ENCODE data around the gene IL23R. TPM values are rescaled to one million over a fixed set of nuclear protein-coding genes. Genes with fewer than 3 reads are reported as not detected.

IL23R gene
- polyA plus RNA-seq, 4 donors: 0.06 to 1.3 TPM; not detected in 2

DNA sequence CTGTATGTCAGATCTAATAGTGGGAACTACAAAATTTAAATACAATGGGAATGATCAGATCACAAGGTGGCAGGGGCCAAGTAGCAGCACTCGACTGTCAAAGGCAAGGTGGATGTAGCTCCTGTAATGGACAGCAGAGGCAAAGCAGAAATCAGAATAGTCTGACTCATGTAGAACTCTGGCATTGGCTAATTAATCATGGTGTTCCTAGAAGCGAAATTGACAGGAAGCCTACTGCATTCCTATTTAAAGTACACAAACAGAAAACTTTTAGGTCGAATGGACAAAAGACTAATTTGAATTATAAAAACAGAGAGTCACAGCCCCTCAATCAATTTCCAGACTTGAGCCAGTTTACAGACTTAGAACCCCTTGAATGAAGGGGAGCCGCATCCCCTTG, 124.0 kb downstream of the IL23R start:
- peaks cover 0 to 2% of the 10 kb centered on the region in 2 donors for H3K9me3 ChIP-seq (ENCODE audit: control insufficient read depth in 2 of 2, insufficient read depth in 1 of 2, low read depth in 1 of 2, low read length in 1 of 2)
- DNase-seq (no peak), FAIRE-seq (no peak)
- no peak overlapping the region for H3K27ac ChIP-seq (ENCODE audit: low read depth in 1 of 3, low read length in 2 of 3)
- H3K36me3 ChIP-seq (ENCODE audit: control insufficient read depth in 3 of 3, insufficient read depth in 2 of 3, low read depth in 1 of 3, low read length in 3 of 3): no peaks in the 10 kb centered on the region
- no peaks in the 10 kb centered on the region for H3K4me1 ChIP-seq (ENCODE audit: control insufficient read depth in 3 of 3, insufficient read depth in 2 of 3, low read depth in 1 of 3, low read length in 2 of 3)
- no peak overlapping the region for H3K4me3 ChIP-seq (ENCODE audit: low read depth in 1 of 3, low read length in 3 of 3)
- no peaks in the 10 kb centered on the region for H3K27me3 ChIP-seq (ENCODE audit: control insufficient read depth in 3 of 3, insufficient read depth in 3 of 3, low read length in 3 of 3)
- 65 to 74% (median 69%) methylated on average over 4 of the region's 4 CpGs for WGBS, 3 donors

- WGBS, 3 donors: 77 to 80% (median 78%) methylated on average over 9 of the region's 9 CpGs
- Histone ChIP-seq H3K27me3 (ENCODE audit: control insufficient read depth in 3 of 3, insufficient read depth in 3 of 3, low read length in 3 of 3) (no peaks in the 10 kb centered on the region), H3K4me3 (ENCODE audit: low read depth in 1 of 3, low read length in 3 of 3) (no peak overlapping the region), H3K27ac (ENCODE audit: low read depth in 1 of 3, low read length in 2 of 3) (no peak overlapping the region), H3K9me3 (ENCODE audit: control insufficient read depth in 2 of 2, insufficient read depth in 1 of 2, low read depth in 1 of 2, low read length in 1 of 2) (peaks cover 0 to 3% of the 10 kb centered on the region in 2 donors), H3K36me3 (ENCODE audit: control insufficient read depth in 3 of 3, insufficient read depth in 2 of 3, low read depth in 1 of 3, low read length in 3 of 3) (no peaks in the 10 kb centered on the region), H3K4me1 (ENCODE audit: control insufficient read depth in 3 of 3, insufficient read depth in 2 of 3, low read depth in 1 of 3, low read length in 2 of 3) (no peaks in the 10 kb centered on the region)
- FAIRE-seq (no peak), DNase-seq (no peak)
Measured at GRCh38 chr1:67294836-67295617, 128.8 kb downstream of the IL23R start.

GRCh38 chr1:67298762-67299161, 132.5 kb downstream of the IL23R start:
- WGBS, 3 donors: 45 to 66% (median 50%) methylated on average over 2 of the region's 2 CpGs
- DNase-seq: no peak
- no peak overlapping the region for H3K27ac ChIP-seq (ENCODE audit: low read depth in 1 of 3, low read length in 2 of 3)
- no peaks in the 10 kb centered on the region for H3K4me1 ChIP-seq (ENCODE audit: control insufficient read depth in 3 of 3, insufficient read depth in 2 of 3, low read depth in 1 of 3, low read length in 2 of 3)
- no peak for FAIRE-seq
- peaks cover 0 to 3% of the 10 kb centered on the region in 2 donors for H3K9me3 ChIP-seq (ENCODE audit: control insufficient read depth in 2 of 2, insufficient read depth in 1 of 2, low read depth in 1 of 2, low read length in 1 of 2)
- H3K4me3 ChIP-seq (ENCODE audit: low read depth in 1 of 3, low read length in 3 of 3): no peak overlapping the region
- no peaks in the 10 kb centered on the region for H3K27me3 ChIP-seq (ENCODE audit: control insufficient read depth in 3 of 3, insufficient read depth in 3 of 3, low read length in 3 of 3)
- H3K36me3 ChIP-seq (ENCODE audit: control insufficient read depth in 3 of 3, insufficient read depth in 2 of 3, low read depth in 1 of 3, low read length in 3 of 3): no peaks in the 10 kb centered on the region

- FAIRE-seq: no peak
- no peak overlapping the region for H3K4me3 ChIP-seq (ENCODE audit: low read depth in 1 of 3, low read length in 3 of 3)
- H3K27me3 ChIP-seq (ENCODE audit: control insufficient read depth in 3 of 3, insufficient read depth in 3 of 3, low read length in 3 of 3): no peaks in the 10 kb centered on the region
- DNase-seq: no peak
- H3K27ac ChIP-seq (ENCODE audit: low read depth in 1 of 3, low read length in 2 of 3): no peak overlapping the region
- WGBS, 3 donors: 87 to 95% (median 94%) methylated on average over 6 to 7 of the region's 7 CpGs
- H3K36me3 ChIP-seq (ENCODE audit: control insufficient read depth in 3 of 3, insufficient read depth in 2 of 3, low read depth in 1 of 3, low read length in 3 of 3): no peaks in the 10 kb centered on the region
- peaks cover 0 to 3% of the 10 kb centered on the region in 2 donors for H3K9me3 ChIP-seq (ENCODE audit: control insufficient read depth in 2 of 2, insufficient read depth in 1 of 2, low read depth in 1 of 2, low read length in 1 of 2)
- no peaks in the 10 kb centered on the region for H3K4me1 ChIP-seq (ENCODE audit: control insufficient read depth in 3 of 3, insufficient read depth in 2 of 3, low read depth in 1 of 3, low read length in 2 of 3)
Measured at GRCh38 chr1:67299296-67299695, 133.0 kb downstream of the IL23R start.

DNA sequence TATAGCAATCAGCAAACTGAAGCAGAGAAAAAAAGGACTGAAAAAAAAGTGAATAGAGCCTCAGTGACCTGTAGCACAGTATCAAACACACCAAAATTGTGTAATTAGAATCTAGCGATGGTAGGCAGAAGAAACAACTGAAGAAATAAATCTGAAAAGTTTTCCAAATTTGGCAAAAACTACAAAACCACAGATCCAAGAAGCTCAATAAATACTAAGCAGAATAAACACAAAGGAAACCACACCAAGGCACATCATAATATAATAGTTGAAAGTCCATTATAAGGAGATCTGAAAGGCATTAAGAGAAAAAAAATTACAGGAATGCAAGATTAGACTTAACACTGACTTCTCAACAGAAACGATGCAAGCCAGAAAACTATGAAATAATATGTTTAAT, 134.3 kb downstream of the IL23R start:
- DNase-seq (no peak), FAIRE-seq (no peak)
- H3K9me3 ChIP-seq (ENCODE audit: control insufficient read depth in 2 of 2, insufficient read depth in 1 of 2, low read depth in 1 of 2, low read length in 1 of 2): no peaks in the 10 kb centered on the region
- no peaks in the 10 kb centered on the region for H3K27me3 ChIP-seq (ENCODE audit: control insufficient read depth in 3 of 3, insufficient read depth in 3 of 3, low read length in 3 of 3)
- H3K27ac ChIP-seq (ENCODE audit: low read depth in 1 of 3, low read length in 2 of 3): no peak overlapping the region
- WGBS, 3 donors: 22 to 41% (median 37%) methylated on average over 2 of the region's 2 CpGs
- H3K4me1 ChIP-seq (ENCODE audit: control insufficient read depth in 3 of 3, insufficient read depth in 2 of 3, low read depth in 1 of 3, low read length in 2 of 3): no peaks in the 10 kb centered on the region
- H3K36me3 ChIP-seq (ENCODE audit: control insufficient read depth in 3 of 3, insufficient read depth in 2 of 3, low read depth in 1 of 3, low read length in 3 of 3): no peaks in the 10 kb centered on the region
- no peak overlapping the region for H3K4me3 ChIP-seq (ENCODE audit: low read depth in 1 of 3, low read length in 3 of 3)

- DNase-seq: no peak
- Histone ChIP-seq H3K4me1 (ENCODE audit: control insufficient read depth in 3 of 3, insufficient read depth in 2 of 3, low read depth in 1 of 3, low read length in 2 of 3) (peaks cover 2 to 5% (median 3%) of the 10 kb centered on the region in 3 donors), H3K4me3 (ENCODE audit: low read depth in 1 of 3, low read length in 3 of 3) (no peak overlapping the region), H3K9me3 (ENCODE audit: control insufficient read depth in 2 of 2, insufficient read depth in 1 of 2, low read depth in 1 of 2, low read length in 1 of 2) (no peaks in the 10 kb centered on the region), H3K27ac (ENCODE audit: low read depth in 1 of 3, low read length in 2 of 3) (no peak overlapping the region), H3K36me3 (ENCODE audit: control insufficient read depth in 3 of 3, insufficient read depth in 2 of 3, low read depth in 1 of 3, low read length in 3 of 3) (no peaks in the 10 kb centered on the region), H3K27me3 (ENCODE audit: control insufficient read depth in 3 of 3, insufficient read depth in 3 of 3, low read length in 3 of 3) (peaks cover 2 to 19% (median 4%) of the 10 kb centered on the region in 3 donors)
- no peak for FAIRE-seq
- WGBS, 3 donors: 68 to 80% (median 76%) methylated on average over 3 of the region's 3 CpGs
Measured at GRCh38 chr1:67304023-67304422, 137.8 kb downstream of the IL23R start.

- H3K4me3 ChIP-seq (ENCODE audit: low read depth in 1 of 3, low read length in 3 of 3): no peak overlapping the region
- H3K27ac ChIP-seq (ENCODE audit: low read depth in 1 of 3, low read length in 2 of 3): no peak overlapping the region
- H3K27me3 ChIP-seq (ENCODE audit: control insufficient read depth in 3 of 3, insufficient read depth in 3 of 3, low read length in 3 of 3): peaks cover 2 to 19% (median 4%) of the 10 kb centered on the region in 3 donors
- no peaks in the 10 kb centered on the region for H3K9me3 ChIP-seq (ENCODE audit: control insufficient read depth in 2 of 2, insufficient read depth in 1 of 2, low read depth in 1 of 2, low read length in 1 of 2)
- FAIRE-seq: no peak
- 81 to 90% (median 82%) methylated on average over 7 of the region's 7 CpGs for WGBS, 3 donors
- no peaks in the 10 kb centered on the region for H3K36me3 ChIP-seq (ENCODE audit: control insufficient read depth in 3 of 3, insufficient read depth in 2 of 3, low read depth in 1 of 3, low read length in 3 of 3)
- H3K4me1 ChIP-seq (ENCODE audit: control insufficient read depth in 3 of 3, insufficient read depth in 2 of 3, low read depth in 1 of 3, low read length in 2 of 3): peaks cover 2 to 5% (median 3%) of the 10 kb centered on the region in 3 donors
- DNase-seq: no peak
Measured at GRCh38 chr1:67306547-67306946, 140.3 kb downstream of the IL23R start.

GRCh38 chr1:67307251-67308060, 141.2 kb downstream of the IL23R start, which contains the start of gene IL12RB2:
Gene IL12RB2, plus strand, starts transcription at chr1:67307873. Its CDS starts 12,496 bp downstream, at chr1:67320369.
- DNase-seq (peak; percentile 51 to 55), FAIRE-seq (no peak)
- Histone ChIP-seq H3K4me3 (ENCODE audit: low read depth in 1 of 3, low read length in 3 of 3) (peak within 1 kb of the TSS; percentile 23 to 54 (median 41)), H3K27me3 (ENCODE audit: control insufficient read depth in 3 of 3, insufficient read depth in 3 of 3, low read length in 3 of 3) (peaks cover 2 to 19% (median 4%) of the 10 kb centered on the region in 3 donors), H3K9me3 (ENCODE audit: control insufficient read depth in 2 of 2, insufficient read depth in 1 of 2, low read depth in 1 of 2, low read length in 1 of 2) (no peaks in the 10 kb centered on the region), H3K4me1 (ENCODE audit: control insufficient read depth in 3 of 3, insufficient read depth in 2 of 3, low read depth in 1 of 3, low read length in 2 of 3) (peaks cover 2 to 5% (median 3%) of the 10 kb centered on the region in 3 donors), H3K36me3 (ENCODE audit: control insufficient read depth in 3 of 3, insufficient read depth in 2 of 3, low read depth in 1 of 3, low read length in 3 of 3) (no peaks in the 10 kb centered on the region), H3K27ac (ENCODE audit: low read depth in 1 of 3, low read length in 2 of 3) (peak within 1 kb of the TSS in 1 of 3 donors; percentile 29)
- WGBS, 3 donors: 1 to 3% (median 2%) methylated on average over 58 to 75 of the region's 75 CpGs

All from small intestine (tissue), 7 donors.